Ovary (tissue), 9 donors: ENCODE measurements around the gene GPC1. TPM values are rescaled to one million over a fixed set of nuclear protein-coding genes. Genes with fewer than 3 reads are reported as not detected.

Source experiments
- DNase-seq, 5 donors: peaks; one replicate each; pipeline ENCODE4 v3.0.0-alpha.2; 2019 to 2020
- H3K27ac ChIP-seq, 2 donors: fragments of 200-600 bp; one replicate each; pipeline versions ENCODE4 v1.5.1 to v1.8.0; 2019 to 2022
- H3K27me3 ChIP-seq: fragments of 200-600 bp; one replicate; pipeline ENCODE4 v1.8.0; 2022
- H3K36me3 ChIP-seq: fragments of 200-600 bp; sonication (generic); one replicate; pipeline ENCODE4 v1.5.1; 2019
- H3K4me1 ChIP-seq: one replicate; pipeline ENCODE4 v1.8.1; 2013; ENCODE audit warnings: mild to moderate bottlenecking, moderate library complexity; ENCODE audit not compliant: insufficient read depth
- H3K4me3 ChIP-seq: fragments of 200-600 bp; sonication (generic); one replicate; pipeline ENCODE4 v1.5.1; 2017
- H3K9me3 ChIP-seq, 2 donors: fragments of 200-600 bp in 1 of 2; sonication (generic) in 1 of 2; one replicate each; pipeline versions ENCODE4 v1.5.1 to v1.8.1; 2013 to 2019; ENCODE audit warnings: mild to moderate bottlenecking in 1 of 2, moderate library complexity in 1 of 2
- EP300 ChIP-seq: sonication (generic); formaldehyde crosslinking; IDR thresholded peaks from one replicate; pipeline ENCODE4 v1.6.1; 2017; ENCODE audit warnings: antibody characterized with exemption
- POLR2A ChIP-seq: fragments of 450-650 bp; IDR thresholded peaks from one replicate; pipeline ENCODE4 v1.6.1; 2017; ENCODE audit warnings: antibody characterized with exemption, mild to moderate bottlenecking, moderate library complexity
- WGBS, 3 donors: extraction: QIAGEN DNeasy Blood & Tissue Kit in 1 of 3; methylation state at CpG; one replicate each; pipeline versions ENCODE4 v1.1.5 to v1.1.7; 2013 to 2017; 5-methylcytosine and 5-hydroxymethylcytosine counted together
- intact Hi-C, 4 donors: fragments of 100-400 bp; cut with DNase I; formaldehyde crosslinking; loops; one replicate each; pipeline versions ENCODE4 v1.11.0 to v1.15.1; 2022 to 2023
- polyA plus RNA-seq, 2 donors: library from polyadenylated mRNA; stranded (reverse); fragments of 200-250 nt in 1 of 2; fragments of 350-450 nt in 1 of 2; fragmentation: Illumina TruSeq in 1 of 2; extraction: RNeasy Lipid Tissue Mini Kit (QIAGEN cat#74804) in 1 of 2; gene quantifications; one replicate each; pipeline ENCODE4 v1.2.3, GENCODE V29; 2013 to 2014
- total RNA-seq, 7 donors: library from RNA; depleted of rRNA in 2 of 7; stranded (reverse); fragments of >200 nt in 2 of 7; fragmentation: NEBNext Ultra II Directional in 3 of 7; extraction: Animal tissue kit (Norgen Biotek cat#: 25700) in 3 of 7; gene quantifications; one replicate each; pipeline versions ENCODE4 v1.1.0 to v1.2.4, GENCODE V29; 2016 to 2023
- TF ChIP-seq, protein P1 (sequence below), 3 donors: fragments of 450-650 bp in 2 of 3; fragments of 200-600 bp in 1 of 3; IDR thresholded peaks; one replicate each; pipeline versions ENCODE4 v1.5.1 to v1.8.0; 2016 to 2022; ENCODE audit warnings: antibody characterized with exemption in 3 of 3, mild to moderate bottlenecking in 1 of 3
- donor health status: DM: no; HTN: no; CAD: no; lungs with moderate emphysema.
- donor health status: DM: no; HTN: no; CAD: no.
- donor health status: Bipolar disorder and iron deficiency.
- donor health status: DM: yes; HTN: yes; CAD: no.
- donor health status: DM: no; HTN: no; CAD: no.
- donor health status: DM: yes; HTN: yes; CAD: no.

GPC1 gene
- total and polyA plus RNA-seq, 9 donors = 2.9 to 149 (median 71.4) TPM

GRCh38 chr2:240407090-240407489 is 28.4 kb upstream of the GPC1 start:
- intact Hi-C loops = no loop called here
- DNase-seq = peak in 1 of 5 donors; percentile 1
- 92 to 95% (median 95%) methylated on average over 9 of the region's 9 CpGs for WGBS, 3 donors
- H3K27ac ChIP-seq = no peak overlapping the region
- H3K4me1 ChIP-seq = no peaks in the 10 kb centered on the region
- TF ChIP-seq EP300 (no peak), POLR2A (no peak)
- TF ChIP-seq, protein P1, sequence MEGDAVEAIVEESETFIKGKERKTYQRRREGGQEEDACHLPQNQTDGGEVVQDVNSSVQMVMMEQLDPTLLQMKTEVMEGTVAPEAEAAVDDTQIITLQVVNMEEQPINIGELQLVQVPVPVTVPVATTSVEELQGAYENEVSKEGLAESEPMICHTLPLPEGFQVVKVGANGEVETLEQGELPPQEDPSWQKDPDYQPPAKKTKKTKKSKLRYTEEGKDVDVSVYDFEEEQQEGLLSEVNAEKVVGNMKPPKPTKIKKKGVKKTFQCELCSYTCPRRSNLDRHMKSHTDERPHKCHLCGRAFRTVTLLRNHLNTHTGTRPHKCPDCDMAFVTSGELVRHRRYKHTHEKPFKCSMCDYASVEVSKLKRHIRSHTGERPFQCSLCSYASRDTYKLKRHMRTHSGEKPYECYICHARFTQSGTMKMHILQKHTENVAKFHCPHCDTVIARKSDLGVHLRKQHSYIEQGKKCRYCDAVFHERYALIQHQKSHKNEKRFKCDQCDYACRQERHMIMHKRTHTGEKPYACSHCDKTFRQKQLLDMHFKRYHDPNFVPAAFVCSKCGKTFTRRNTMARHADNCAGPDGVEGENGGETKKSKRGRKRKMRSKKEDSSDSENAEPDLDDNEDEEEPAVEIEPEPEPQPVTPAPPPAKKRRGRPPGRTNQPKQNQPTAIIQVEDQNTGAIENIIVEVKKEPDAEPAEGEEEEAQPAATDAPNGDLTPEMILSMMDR (IDR thresholded peaks at IDR 0.05) = no peak
- no peaks in the 10 kb centered on the region for H3K27me3 ChIP-seq
- no peaks in the 10 kb centered on the region for H3K9me3 ChIP-seq
- H3K36me3 ChIP-seq = no peaks in the 10 kb centered on the region
- H3K4me3 ChIP-seq = no peak overlapping the region

- intact Hi-C loops = no loop called here
- DNase-seq = no peak
- WGBS, 3 donors = 82 to 89% (median 84%) methylated on average over 8 of the region's 8 CpGs
- TF ChIP-seq, protein P1 (IDR thresholded peaks at IDR 0.05) = no peak
- no peak for TF ChIP-seq POLR2A
- no peak for TF ChIP-seq EP300
- no peaks in the 10 kb centered on the region for H3K4me1 ChIP-seq
- H3K4me3 ChIP-seq = no peak overlapping the region
- H3K9me3 ChIP-seq = no peaks in the 10 kb centered on the region
- H3K36me3 ChIP-seq = no peaks in the 10 kb centered on the region
- no peaks in the 10 kb centered on the region for H3K27me3 ChIP-seq
- no peak overlapping the region for H3K27ac ChIP-seq
These were observed 25.5 kb upstream of the GPC1 start for GRCh38 chr2:240410004-240410403.

- WGBS, 3 donors = 81 to 86% (median 85%) methylated on average over 21 of the region's 21 CpGs
- no peaks in the 10 kb centered on the region for H3K36me3 ChIP-seq
- TF ChIP-seq, protein P1 (IDR thresholded peaks at IDR 0.05) = no peak
- TF ChIP-seq EP300 = no peak
- TF ChIP-seq POLR2A = no peak
- peak in 2 of 5 donors; percentile 6 to 9 for DNase-seq
- H3K27me3 ChIP-seq = no peaks in the 10 kb centered on the region
- no peak overlapping the region for H3K4me3 ChIP-seq
- no peaks in the 10 kb centered on the region for H3K4me1 ChIP-seq
- H3K27ac ChIP-seq = no peak overlapping the region
- no peaks in the 10 kb centered on the region for H3K9me3 ChIP-seq
- intact Hi-C loops = no loop called here
These were observed 24.7 kb upstream of the GPC1 start for GRCh38 chr2:240410808-240411207.

DNA sequence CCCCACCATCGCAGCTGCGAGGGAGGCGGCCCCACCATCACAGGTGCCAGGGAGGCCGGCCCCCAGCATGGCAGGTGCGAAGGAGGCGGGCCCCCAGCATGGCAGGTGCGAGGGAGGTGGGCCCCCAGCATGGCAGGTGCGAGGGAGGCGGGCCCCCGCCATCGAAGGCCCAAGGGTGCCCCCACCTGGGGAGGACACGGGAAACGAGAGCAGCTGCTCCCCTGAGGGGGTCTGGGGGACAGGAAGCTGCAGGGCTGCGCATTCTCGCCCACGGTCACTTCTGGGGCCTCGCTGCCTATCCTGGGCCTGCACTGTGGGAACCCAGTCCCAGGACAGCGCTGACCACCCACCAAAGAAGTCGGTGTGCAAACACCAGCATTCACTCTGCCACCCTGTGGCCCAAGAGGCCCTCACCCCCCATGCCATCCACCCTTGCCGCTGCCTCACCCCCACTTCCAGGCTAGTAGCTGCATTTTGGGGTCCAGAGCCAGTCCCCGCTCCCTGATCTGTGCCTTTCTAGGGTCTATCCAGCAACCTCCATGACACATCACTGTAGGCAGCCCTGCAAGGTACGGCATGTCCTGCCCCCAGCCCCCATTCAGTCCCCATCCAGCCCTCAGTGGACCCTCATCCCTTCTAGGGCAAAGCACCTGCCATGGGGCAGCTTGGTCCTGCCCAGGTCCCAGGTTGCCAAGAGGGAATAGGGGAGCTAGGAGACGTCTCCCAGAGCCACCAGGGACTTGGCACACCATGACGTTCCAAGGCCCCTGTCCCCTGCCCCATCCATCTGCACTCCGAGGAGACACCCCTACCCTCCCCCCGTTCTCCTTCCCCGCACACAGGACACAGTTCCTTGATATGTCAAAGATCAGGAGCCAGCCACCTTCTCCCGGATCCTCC is 24.0 kb upstream of the GPC1 start:
- no peak overlapping the region for H3K27ac ChIP-seq
- H3K4me3 ChIP-seq = no peak overlapping the region
- intact Hi-C loops = no loop called here
- 82 to 87% (median 82%) methylated on average over 27 to 28 of the region's 28 CpGs for WGBS, 3 donors
- DNase-seq = peak in 4 of 5 donors; percentile 6 to 13 (median 11)
- H3K27me3 ChIP-seq = no peaks in the 10 kb centered on the region
- TF ChIP-seq EP300 (no peak), POLR2A (no peak)
- TF ChIP-seq, protein P1 (IDR thresholded peaks at IDR 0.05) = no peak
- no peaks in the 10 kb centered on the region for H3K9me3 ChIP-seq
- no peaks in the 10 kb centered on the region for H3K4me1 ChIP-seq
- H3K36me3 ChIP-seq = no peaks in the 10 kb centered on the region
